ENCODE results near the gene CDK11A. TPM values are rescaled to one million over a fixed set of nuclear protein-coding genes. Genes with fewer than 3 reads are reported as not detected.
"Not testable (repeated sequence)": the region's sequence is repeated elsewhere in the genome, so short reads cannot be mapped to it uniquely, and the experiment has no call there.

The CDK11A gene
- total and polyA plus RNA-seq, 2 experiments from 2014 or later: 19.5 to 30.9 TPM

- WGBS (ENCODE audit: low lambda C conversion rate, missing lambda C conversion rate): 94% methylated on average over 16 of the region's 16 CpGs
- no peak for TF ChIP-seq CTCF (IDR thresholded peaks at IDR 0.05; ENCODE audit: poor library complexity)
- no peak for TF ChIP-seq EZH2 (IDR thresholded peaks at IDR 0.05; ENCODE audit: borderline replicate concordance)
- TF ChIP-seq EZH2phosphoT487 (IDR thresholded peaks at IDR 0.05; ENCODE audit: low read depth, severe bottlenecking, unreplicated experiment): no peak
- no peaks in the 10 kb centered on the region for H3K36me3 ChIP-seq (replicated peaks; ENCODE audit: insufficient read depth, low read depth)
These were observed 29.4 kb upstream of the CDK11A start for GRCh38 chr1:1753607-1754005.

DNA sequence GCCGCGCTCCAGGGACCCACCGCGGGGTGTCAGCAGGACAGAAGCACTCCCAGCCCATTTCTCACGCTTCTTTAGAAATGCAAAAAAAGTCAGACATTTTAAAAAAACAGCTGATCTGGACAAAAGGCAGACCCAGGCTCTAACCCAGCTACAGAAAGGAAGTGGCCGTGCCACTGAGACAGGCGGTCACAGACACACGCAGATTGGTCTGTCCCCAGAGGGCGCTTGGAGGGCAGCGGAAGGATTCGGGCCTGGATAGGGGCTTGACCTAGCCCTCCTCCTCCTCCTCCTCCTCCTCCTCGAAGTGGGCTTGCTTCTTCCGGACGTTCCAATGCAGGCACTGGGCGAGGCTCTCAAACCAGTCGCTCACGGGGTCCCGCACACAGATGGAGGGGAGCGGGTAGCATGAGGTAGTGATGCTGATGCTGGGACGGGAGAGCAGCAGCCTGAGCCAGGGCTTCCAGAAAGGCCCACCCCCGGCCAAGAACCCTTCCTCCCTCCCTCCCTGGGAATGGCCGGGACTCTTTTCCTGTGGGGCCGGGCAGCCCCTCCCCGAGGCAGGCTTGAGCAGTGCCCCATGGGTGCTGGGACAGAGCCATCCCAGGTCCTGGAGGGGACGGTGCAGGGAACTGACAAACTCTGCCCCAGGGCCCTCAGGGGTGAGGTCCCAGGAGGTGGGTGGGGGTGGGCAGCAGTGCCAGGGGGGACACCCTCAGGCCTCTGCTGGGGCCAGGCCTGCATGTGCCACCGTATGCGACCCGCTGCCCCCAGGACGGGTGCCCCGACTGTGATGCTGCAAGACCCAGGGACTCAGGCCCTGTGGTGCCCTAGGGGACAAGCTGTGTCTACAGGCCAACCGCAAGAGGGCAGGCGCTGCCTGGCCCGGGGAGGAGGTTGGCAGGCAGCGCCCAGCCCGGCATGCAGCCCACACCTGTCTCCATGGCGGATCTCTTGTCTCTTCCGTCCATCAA is 28.8 kb upstream of the CDK11A start:
- WGBS (ENCODE audit: low lambda C conversion rate, missing lambda C conversion rate): 92% methylated on average over 36 of the region's 37 CpGs
- TF ChIP-seq EZH2phosphoT487 (IDR thresholded peaks at IDR 0.05; ENCODE audit: low read depth, severe bottlenecking, unreplicated experiment) (no peak), CTCF (IDR thresholded peaks at IDR 0.05; ENCODE audit: poor library complexity) (no peak), EZH2 (IDR thresholded peaks at IDR 0.05; ENCODE audit: borderline replicate concordance) (no peak)
- no peaks in the 10 kb centered on the region for H3K36me3 ChIP-seq (replicated peaks; ENCODE audit: insufficient read depth, low read depth)

More at GRCh38 chr1:1753607-1754005, 29.4 kb upstream of the CDK11A start:
- H3K9me3 ChIP-seq (ENCODE audit: low read depth): no peaks in the 10 kb centered on the region
- peaks cover 8% of the 10 kb centered on the region for H3K79me2 ChIP-seq
- no peak overlapping the region for H3K4me2 ChIP-seq
- no peaks in the 10 kb centered on the region for H4K20me1 ChIP-seq (ENCODE audit: insufficient read depth, poor library complexity, severe bottlenecking)
- no peak for DNase-seq (ENCODE audit: low spot score)
- no peaks in the 10 kb centered on the region for H3K4me1 ChIP-seq (ENCODE audit: insufficient read depth)
- H2AFZ ChIP-seq: no peak overlapping the region
- H3K27ac ChIP-seq: no peak overlapping the region
- no peaks in the 10 kb centered on the region for H3K9me2 ChIP-seq (replicated peaks; ENCODE audit: insufficient read depth)
- H3K4me3 ChIP-seq: no peak overlapping the region
- H3K27me3 ChIP-seq: no peaks in the 10 kb centered on the region

DNA sequence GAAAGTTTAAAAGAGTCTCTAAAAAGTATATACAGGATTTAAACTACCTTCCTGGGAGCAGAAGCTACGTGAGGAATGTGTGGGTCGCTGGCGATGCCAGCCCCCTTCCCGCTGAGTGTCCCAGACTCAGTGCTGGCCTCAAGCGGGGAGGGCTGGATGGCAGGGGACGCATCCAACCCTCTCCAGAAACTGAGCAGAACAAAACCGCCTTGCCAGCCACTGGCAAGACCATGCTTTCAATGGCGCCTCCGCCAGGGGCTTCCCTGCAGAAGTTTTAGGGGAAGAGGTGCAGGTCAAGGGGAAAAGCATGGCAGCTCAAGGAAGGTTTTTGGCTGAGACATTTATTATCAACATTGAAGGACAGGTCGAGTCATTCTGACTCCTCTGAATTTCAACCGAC is 28.0 kb upstream of the CDK11A start:
- no peaks in the 10 kb centered on the region for H3K36me3 ChIP-seq (replicated peaks; ENCODE audit: insufficient read depth, low read depth)
- H3K9me2 ChIP-seq (replicated peaks; ENCODE audit: insufficient read depth): no peaks in the 10 kb centered on the region
- no peaks in the 10 kb centered on the region for H4K20me1 ChIP-seq (ENCODE audit: insufficient read depth, poor library complexity, severe bottlenecking)
- TF ChIP-seq EZH2 (IDR thresholded peaks at IDR 0.05; ENCODE audit: borderline replicate concordance) (no peak), CTCF (IDR thresholded peaks at IDR 0.05; ENCODE audit: poor library complexity) (no peak), EZH2phosphoT487 (IDR thresholded peaks at IDR 0.05; ENCODE audit: low read depth, severe bottlenecking, unreplicated experiment) (no peak)
- no peak overlapping the region for H2AFZ ChIP-seq
- H3K27me3 ChIP-seq: no peaks in the 10 kb centered on the region
- 95% methylated on average over 11 of the region's 11 CpGs for WGBS (ENCODE audit: low lambda C conversion rate, missing lambda C conversion rate)
- no peak overlapping the region for H3K4me2 ChIP-seq
- no peaks in the 10 kb centered on the region for H3K79me2 ChIP-seq
- no peaks in the 10 kb centered on the region for H3K9me3 ChIP-seq (ENCODE audit: low read depth)
- H3K4me3 ChIP-seq: no peak overlapping the region
- H3K4me1 ChIP-seq (ENCODE audit: insufficient read depth): no peaks in the 10 kb centered on the region
- DNase-seq (ENCODE audit: low spot score): no peak
- no peak overlapping the region for H3K27ac ChIP-seq

More for the DNA sequence above, 28.8 kb upstream of the CDK11A start:
- Histone ChIP-seq H3K4me3 (no peak overlapping the region), H2AFZ (no peak overlapping the region), H4K20me1 (ENCODE audit: insufficient read depth, poor library complexity, severe bottlenecking) (no peaks in the 10 kb centered on the region), H3K4me2 (no peak overlapping the region), H3K27ac (no peak overlapping the region), H3K27me3 (no peaks in the 10 kb centered on the region), H3K9me3 (ENCODE audit: low read depth) (no peaks in the 10 kb centered on the region), H3K9me2 (replicated peaks; ENCODE audit: insufficient read depth) (no peaks in the 10 kb centered on the region), H3K4me1 (ENCODE audit: insufficient read depth) (no peaks in the 10 kb centered on the region), H3K79me2 (peaks cover 2% of the 10 kb centered on the region)
- no peak for DNase-seq (ENCODE audit: low spot score)

GRCh38 chr1:1749941-1750340 is 25.8 kb upstream of the CDK11A start:
- 88% methylated on average over 5 of the region's 9 CpGs for WGBS (ENCODE audit: low lambda C conversion rate, missing lambda C conversion rate)
- H3K9me2 ChIP-seq (replicated peaks; ENCODE audit: insufficient read depth); H3K36me3 ChIP-seq (replicated peaks; ENCODE audit: insufficient read depth, low read depth); H3K79me2 ChIP-seq; H3K27ac ChIP-seq; DNase-seq (ENCODE audit: low spot score); H3K4me1 ChIP-seq (ENCODE audit: insufficient read depth); H3K4me3 ChIP-seq; H3K9me3 ChIP-seq (ENCODE audit: low read depth); H3K27me3 ChIP-seq; H3K4me2 ChIP-seq; H4K20me1 ChIP-seq (ENCODE audit: insufficient read depth, poor library complexity, severe bottlenecking); H2AFZ ChIP-seq: not testable (repeated sequence)
